Neural cell (in vitro differentiated cells): ENCODE results near the gene CKAP2.
"Not testable (repeated sequence)": the region's sequence is repeated elsewhere in the genome, so short reads cannot be mapped to it uniquely, and the experiment has no call there.

Experiments
- CTCF ChIP-seq: fragments of 450-650 bp; IDR thresholded peaks from 2 replicates; pipeline ENCODE4 v1.5.1; 2014; ENCODE audit warnings: antibody characterized with exemption, mild to moderate bottlenecking, moderate library complexity; ENCODE audit not compliant: poor library complexity, severe bottlenecking
- REST ChIP-seq: IDR thresholded peaks from 2 replicates; pipeline ENCODE4 v1.6.1; 2012; ENCODE audit warnings: borderline replicate concordance

GRCh38 chr13:52523323-52523722 is 68.0 kb downstream of the CKAP2 start:
- not testable (repeated sequence) for TF ChIP-seq CTCF, REST
